HepG2 (cell line): Measurements from ENCODE around the gene ZNF514. TPM values are rescaled to one million over a fixed set of nuclear protein-coding genes. Genes with fewer than 3 reads are reported as not detected.

ENCODE experiments used
- ATM ChIP-seq: fragments of 450-650 bp; IDR thresholded peaks from 2 replicates; pipeline ENCODE4 v1.7.1; 2017; ENCODE audit warnings: mild to moderate bottlenecking, borderline replicate concordance
- FOSL1 ChIP-seq: sonication (generic); formaldehyde crosslinking; IDR thresholded peaks from 2 replicates; pipeline ENCODE4 v1.9.0; 2021; ENCODE audit warnings: missing genetic modification reagents, borderline replicate concordance
- FOXO1 ChIP-seq: sonication (generic); formaldehyde crosslinking; IDR thresholded peaks from 2 replicates; pipeline ENCODE4 v1.4.0; 2020; ENCODE audit warnings: missing genetic modification reagents
- GMEB1 ChIP-seq: sonication (generic); formaldehyde crosslinking; IDR thresholded peaks from 2 replicates; pipeline ENCODE4 v1.5.1; 2020; ENCODE audit warnings: missing genetic modification reagents, mild to moderate bottlenecking, borderline replicate concordance
- HDAC1 ChIP-seq: sonication (generic); formaldehyde crosslinking; IDR thresholded peaks from 2 replicates; pipeline ENCODE4 v1.5.1; 2020; ENCODE audit warnings: mild to moderate bottlenecking, missing genetic modification reagents
- HMGA1 ChIP-seq: sonication (generic); formaldehyde crosslinking; conservative IDR thresholded peaks from 2 replicates; pipeline ENCODE4 v1.4.0; 2020; ENCODE audit warnings: missing genetic modification reagents
- MYC ChIP-seq: sonication (generic); formaldehyde crosslinking; IDR thresholded peaks from 2 replicates; pipeline ENCODE4 v1.9.0; 2021; ENCODE audit warnings: missing genetic modification reagents, borderline replicate concordance
- NFKBIZ ChIP-seq: IDR thresholded peaks from 2 replicates; pipeline ENCODE4 v1.6.1; 2018; ENCODE audit warnings: missing genetic modification reagents, missing compliant biosample characterization
- NONO ChIP-seq, 2 experiments: fragments of 450-650 bp in 1 of 2; sonication (generic) in 1 of 2; formaldehyde crosslinking in 1 of 2; IDR thresholded peaks in 1 of 2; conservative IDR thresholded peaks in 1 of 2; 2 replicates each; pipeline versions ENCODE4 v1.6.1 to v1.8.0; 2017 to 2022; ENCODE audit warnings: mild to moderate bottlenecking in 1 of 2, missing genetic modification reagents in 1 of 2, moderate library complexity in 1 of 2
- NRL ChIP-seq: sonication (generic); formaldehyde crosslinking; IDR thresholded peaks from 2 replicates; pipeline ENCODE4 v1.5.0; 2020; ENCODE audit warnings: missing genetic modification reagents, mild to moderate bottlenecking, moderate library complexity, borderline replicate concordance
- PRDM15 ChIP-seq: sonication (generic); formaldehyde crosslinking; IDR thresholded peaks from 2 replicates; pipeline ENCODE4 v1.4.0; 2020; ENCODE audit warnings: missing genetic modification reagents
- PRPF4 ChIP-seq: fragments of 200-400 bp; formaldehyde crosslinking; IDR thresholded peaks from 2 replicates; pipeline ENCODE4 v1.6.1; 2016; ENCODE audit warnings: low read length, low read depth; ENCODE audit not compliant: poor library complexity, severe bottlenecking
- RFXAP ChIP-seq: sonication (generic); formaldehyde crosslinking; IDR thresholded peaks from 2 replicates; pipeline ENCODE4 v1.4.0; 2020; ENCODE audit warnings: missing genetic modification reagents, borderline replicate concordance
- SRY ChIP-seq: sonication (generic); formaldehyde crosslinking; IDR thresholded peaks from 2 replicates; pipeline ENCODE4 v1.8.0; 2022; ENCODE audit warnings: mild to moderate bottlenecking, missing genetic modification reagents
- ZMYM4 ChIP-seq: sonication (generic); formaldehyde crosslinking; IDR thresholded peaks from 2 replicates; pipeline ENCODE4 v1.8.1; 2023; ENCODE audit warnings: mild to moderate bottlenecking, missing genetic modification reagents
- ZNF138 ChIP-seq: sonication (generic); formaldehyde crosslinking; IDR thresholded peaks from 2 replicates; pipeline ENCODE4 v1.5.0; 2020; ENCODE audit warnings: mild to moderate bottlenecking, low read depth, missing genetic modification reagents
- ZNF350 ChIP-seq: sonication (generic); formaldehyde crosslinking; IDR thresholded peaks from 2 replicates; pipeline ENCODE4 v1.4.0; 2020; ENCODE audit warnings: mild to moderate bottlenecking, low read depth, missing genetic modification reagents, borderline replicate concordance
- ZNF747 ChIP-seq: sonication (generic); formaldehyde crosslinking; IDR thresholded peaks from 2 replicates; pipeline ENCODE4 v1.8.1; 2023; ENCODE audit warnings: missing genetic modification reagents, mild to moderate bottlenecking, borderline replicate concordance
- ZSCAN31 ChIP-seq: sonication (generic); formaldehyde crosslinking; IDR thresholded peaks from 2 replicates; pipeline ENCODE4 v1.5.0; 2020; ENCODE audit warnings: low read depth, mild to moderate bottlenecking, missing genetic modification reagents
- polyA plus RNA-seq, 8 experiments: library from polyadenylated mRNA; depleted of rRNA in 3 of 8; stranded (reverse) in 7 of 8; unstranded in 1 of 8; fragments of >200 nt; fragmentation: Illumina TruSeq in 4 of 8; extraction: Trizol in 4 of 8; gene quantifications; 2 replicates each; pipeline versions ENCODE4 v1.2.1 to v1.2.3, GENCODE V29; 2011 to 2016; ENCODE audit warnings: low read depth in 4 of 8, missing spikeins in 1 of 8, mixed read lengths in 1 of 8; ENCODE audit not compliant: insufficient read depth in 1 of 8
- total RNA-seq, 5 experiments: library from RNA; depleted of rRNA; stranded (reverse); fragments of >200 nt; fragmentation: Illumina TruSeq; extraction: Trizol; gene quantifications; 2 replicates each; pipeline ENCODE4 v1.2.3, GENCODE V29; 2016; ENCODE audit warnings: low read depth in 1 of 5
- TF ChIP-seq, protein P1 (sequence below): sonication (generic); formaldehyde crosslinking; IDR thresholded peaks from 2 replicates; pipeline ENCODE4 v1.5.0; 2020; ENCODE audit warnings: missing genetic modification reagents
- TF ChIP-seq, protein P2 (sequence below): sonication (generic); formaldehyde crosslinking; IDR thresholded peaks from 2 replicates; pipeline ENCODE4 v1.5.0; 2020; ENCODE audit warnings: mild to moderate bottlenecking, missing genetic modification reagents

The ZNF514 gene
- total and polyA plus RNA-seq, 2 of the 13 experiments (the other 11 are each of a cell fraction or from before 2014, with no cell fraction given) = 15.2 to 18.7 TPM

DNA sequence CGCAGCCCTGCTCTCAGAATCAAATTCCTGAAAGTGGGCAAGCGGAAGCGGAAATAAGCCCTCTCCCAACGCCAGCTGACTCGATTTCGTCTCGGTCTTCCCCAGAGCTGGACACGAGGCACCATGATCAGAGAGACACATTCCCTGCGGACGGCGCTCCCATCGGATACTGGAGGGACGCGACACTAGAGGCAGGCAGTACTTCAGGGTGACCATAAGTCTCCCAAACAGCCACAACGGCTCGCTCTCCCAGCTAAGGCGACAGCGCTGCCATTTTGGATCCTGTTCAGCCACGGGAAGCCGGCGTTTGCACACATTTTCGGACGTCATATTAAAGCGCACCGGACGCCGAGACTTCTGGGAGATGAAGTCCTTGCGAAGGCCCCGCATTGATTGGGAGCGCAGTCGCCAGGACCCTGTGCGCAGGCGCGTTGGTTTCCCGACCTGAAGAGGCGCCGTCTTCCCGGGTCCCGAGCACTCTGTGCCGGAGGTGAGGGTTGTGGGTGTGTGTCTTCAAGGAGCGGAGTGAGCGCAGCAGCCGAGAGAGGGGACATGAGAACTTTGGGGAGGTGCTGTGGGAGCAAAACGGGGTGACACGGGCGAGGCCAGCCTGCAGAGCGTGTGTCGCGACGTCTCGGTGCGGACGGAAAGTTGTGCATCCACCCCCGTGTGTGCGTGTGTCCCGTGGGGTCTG is 5.9 kb upstream of the ZNF514 start, which contains the start of gene ZNF2 (continued):
- TF ChIP-seq NONO (IDR thresholded peaks at IDR 0.05) (no peak), NONO (CRISPR knock-in tag; conservative IDR thresholded peaks at IDR 0.05) (peak; percentile 95), FOSL1 (no peak), ZNF138 (0 out of 2 replicates have a peak, but pooled peaks have one; percentile 63), NRL (CRISPR knock-in tag) (peak; percentile 87; the same call in 1 of the 2 replicates), ZMYM4 (CRISPR knock-in tag) (peak; percentile 88; the same call in 1 of the 2 replicates), ZNF747 (CRISPR knock-in tag) (peak; percentile 93; the same call in 1 of the 2 replicates), HDAC1 (CRISPR knock-in tag) (peak; percentile 98), GMEB1 (CRISPR knock-in tag) (peak; percentile 92), HMGA1 (CRISPR knock-in tag) (no peak), FOXO1 (CRISPR knock-in tag) (peak; percentile 54; the same call in 1 of the 2 replicates), ATM (no peak), PRPF4 (no peak), ZSCAN31 (CRISPR knock-in tag) (peak; percentile 79), MYC (CRISPR knock-in tag) (peak; percentile 95), RFXAP (CRISPR knock-in tag) (no peak), SRY (peak; percentile 92; the same call in 1 of the 2 replicates), ZNF350 (peak; percentile 99), PRDM15 (CRISPR knock-in tag) (no peak), NFKBIZ (CRISPR knock-in tag) (peak; percentile 39; the same call in 1 of the 2 replicates)
- TF ChIP-seq, protein P1, sequence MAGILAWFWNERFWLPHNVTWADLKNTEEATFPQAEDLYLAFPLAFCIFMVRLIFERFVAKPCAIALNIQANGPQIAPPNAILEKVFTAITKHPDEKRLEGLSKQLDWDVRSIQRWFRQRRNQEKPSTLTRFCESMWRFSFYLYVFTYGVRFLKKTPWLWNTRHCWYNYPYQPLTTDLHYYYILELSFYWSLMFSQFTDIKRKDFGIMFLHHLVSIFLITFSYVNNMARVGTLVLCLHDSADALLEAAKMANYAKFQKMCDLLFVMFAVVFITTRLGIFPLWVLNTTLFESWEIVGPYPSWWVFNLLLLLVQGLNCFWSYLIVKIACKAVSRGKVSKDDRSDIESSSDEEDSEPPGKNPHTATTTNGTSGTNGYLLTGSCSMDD = no peak
- TF ChIP-seq, protein P2, sequence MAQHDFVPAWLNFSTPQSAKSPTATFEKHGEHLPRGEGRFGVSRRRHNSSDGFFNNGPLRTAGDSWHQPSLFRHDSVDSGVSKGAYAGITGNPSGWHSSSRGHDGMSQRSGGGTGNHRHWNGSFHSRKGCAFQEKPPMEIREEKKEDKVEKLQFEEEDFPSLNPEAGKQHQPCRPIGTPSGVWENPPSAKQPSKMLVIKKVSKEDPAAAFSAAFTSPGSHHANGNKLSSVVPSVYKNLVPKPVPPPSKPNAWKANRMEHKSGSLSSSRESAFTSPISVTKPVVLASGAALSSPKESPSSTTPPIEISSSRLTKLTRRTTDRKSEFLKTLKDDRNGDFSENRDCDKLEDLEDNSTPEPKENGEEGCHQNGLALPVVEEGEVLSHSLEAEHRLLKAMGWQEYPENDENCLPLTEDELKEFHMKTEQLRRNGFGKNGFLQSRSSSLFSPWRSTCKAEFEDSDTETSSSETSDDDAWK (CRISPR knock-in tag) = no peak
